Right ventricle myocardium superior (tissue), 1 donor: ENCODE measurements around the gene C19orf81. TPM values are rescaled to one million over a fixed set of nuclear protein-coding genes. Genes with fewer than 3 reads are reported as not detected.

Source experiments
- ATAC-seq: fragments of 200-7000 bp; cut with Tn5 transposase; one replicate; pipeline ENCODE4 v1.9.1; 2020; ENCODE audit warnings: mild to moderate bottlenecking; ENCODE audit not compliant: poor library complexity
- DNase-seq: peaks from one replicate; pipeline ENCODE4 v3.0.0-alpha.2; 2020
- intact Hi-C: fragments of 100-400 bp; cut with DNase I; formaldehyde crosslinking; loops from one replicate; pipeline ENCODE4 v1.11.2; 2022
- total RNA-seq: library from RNA; stranded (reverse); fragmentation: NEBNext Ultra II Directional; extraction: Animal tissue kit (Norgen Biotek cat#: 25700); gene quantifications from one replicate; pipeline ENCODE4 v1.2.1, GENCODE V29; 2021
- donor health status: DM: no; HTN: yes; CAD: no; lungs with severe emphysema.

Gene C19orf81
- total RNA-seq, 1 donor from 2014 or later: 2.5 TPM

- DNase-seq: no peak
- intact Hi-C loops: no loop called here
Observed at GRCh38 chr19:50697414-50698124, 48.3 kb downstream of the C19orf81 start.

GRCh38 chr19:50701367-50701985, 52.2 kb downstream of the C19orf81 start:
- ATAC-seq (no peak), DNase-seq (no peak)
- intact Hi-C loops: no loop called here

More at GRCh38 chr19:50697414-50698124, 48.3 kb downstream of the C19orf81 start:
- no peak for ATAC-seq

DNA sequence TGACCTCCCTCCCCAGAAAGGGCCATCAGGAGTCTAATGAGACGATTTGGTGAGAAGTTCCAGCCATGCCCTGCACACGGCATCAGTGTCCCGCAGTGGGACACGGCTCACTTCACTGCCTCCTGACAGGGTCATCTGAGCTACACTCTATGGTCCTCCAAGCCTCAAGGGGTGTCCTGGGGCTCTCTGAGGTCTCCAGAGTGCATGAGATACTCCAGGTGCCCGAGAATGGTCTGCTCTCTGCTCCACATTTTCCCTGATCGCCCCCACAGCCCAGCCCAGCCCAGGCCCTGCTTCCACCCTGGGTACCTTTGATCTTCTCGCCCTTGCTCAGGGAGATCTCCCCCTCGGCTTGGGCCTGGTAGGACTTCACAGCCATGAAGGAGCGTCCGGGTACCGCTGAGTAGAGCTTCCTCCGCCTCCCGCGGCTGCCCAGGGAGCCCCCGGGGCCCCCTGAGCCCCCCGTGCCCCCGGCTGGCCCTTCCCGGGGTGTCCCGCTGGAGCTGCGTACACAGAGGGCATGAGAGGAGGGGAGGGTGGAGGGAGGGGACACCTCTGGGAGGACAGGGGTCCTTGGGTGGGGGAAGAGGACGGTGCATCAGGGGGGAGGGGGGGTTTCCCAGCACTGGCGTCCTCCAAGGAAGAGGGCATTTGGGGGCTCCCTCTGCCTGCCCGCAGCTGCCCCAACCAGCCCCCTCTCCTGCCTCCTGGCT, 53.1 kb downstream of the C19orf81 start:
- intact Hi-C loops: no loop called here
- no peak for ATAC-seq
- no peak for DNase-seq

GRCh38 chr19:50702871-50703829, 53.9 kb downstream of the C19orf81 start:
- intact Hi-C loops: no loop called here
- DNase-seq (no peak), ATAC-seq (no peak)

DNA sequence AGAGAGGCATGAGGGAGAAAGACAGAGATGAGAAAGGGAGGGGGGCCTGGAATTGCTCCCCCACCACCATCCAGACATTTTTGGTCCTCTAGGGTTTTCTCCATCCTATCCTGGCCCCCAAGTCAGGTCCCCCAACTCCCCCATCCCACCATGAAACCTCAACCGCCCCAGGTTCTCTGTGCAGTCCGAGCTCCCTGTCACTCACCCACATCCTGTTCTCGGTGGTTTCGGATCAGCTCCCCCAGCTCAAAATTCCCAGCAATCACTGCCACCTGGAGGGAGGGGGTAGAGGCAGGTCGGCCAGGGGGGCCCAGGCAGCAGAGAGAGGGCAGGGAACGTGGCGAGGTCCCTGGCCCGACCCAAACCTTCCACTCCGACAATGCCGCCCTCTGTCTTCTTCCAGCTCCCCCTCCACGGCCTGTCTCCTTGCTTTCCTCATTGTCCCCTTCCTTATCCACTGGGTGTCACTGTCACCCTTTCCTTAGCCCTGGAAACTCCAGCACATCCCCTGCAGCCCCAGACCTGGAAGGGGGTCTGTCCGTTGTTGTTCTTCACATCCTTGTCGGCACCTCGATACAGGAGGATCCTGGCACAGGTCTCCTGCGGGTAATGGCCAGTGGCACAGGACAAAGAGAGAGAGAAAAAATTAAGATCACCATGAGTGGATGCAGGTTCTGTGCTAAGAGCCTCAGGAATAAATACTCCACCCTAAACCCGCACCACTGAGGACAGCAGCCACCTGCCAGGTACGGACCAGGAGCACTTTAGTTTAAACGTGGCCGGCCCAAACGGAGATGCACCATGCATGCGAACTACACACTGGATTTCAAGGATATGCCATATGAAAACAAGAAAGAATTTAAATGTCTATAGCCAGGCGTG, 54.9 kb downstream of the C19orf81 start:
- intact Hi-C loops: no loop called here
- no peak for DNase-seq
- ATAC-seq: no peak

- intact Hi-C loops: no loop called here
- no peak for ATAC-seq
- no peak for DNase-seq
Observed at GRCh38 chr19:50705422-50706019, 56.3 kb downstream of the C19orf81 start.

DNA sequence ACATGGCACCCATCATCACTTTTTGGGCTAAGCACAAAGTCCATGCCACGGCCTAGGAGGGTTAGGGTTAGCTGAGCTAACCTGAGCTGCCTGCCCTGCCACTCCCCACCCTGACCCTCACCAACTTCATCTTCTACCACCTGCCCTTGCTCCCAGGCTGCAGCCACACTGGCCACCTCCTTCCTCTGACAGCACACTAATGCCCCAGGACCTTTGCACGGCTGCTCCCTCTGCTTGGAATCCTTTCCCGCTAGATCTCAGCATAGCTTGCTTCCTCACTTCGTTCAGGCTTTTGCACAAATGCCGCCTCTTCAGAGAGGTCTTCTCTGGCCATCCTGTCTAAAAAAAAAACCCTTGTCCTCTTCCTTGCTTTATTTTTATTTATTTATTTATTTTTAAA, 57.1 kb downstream of the C19orf81 start:
- no peak for DNase-seq
- ATAC-seq: no peak
- intact Hi-C loops: no loop called here

DNA sequence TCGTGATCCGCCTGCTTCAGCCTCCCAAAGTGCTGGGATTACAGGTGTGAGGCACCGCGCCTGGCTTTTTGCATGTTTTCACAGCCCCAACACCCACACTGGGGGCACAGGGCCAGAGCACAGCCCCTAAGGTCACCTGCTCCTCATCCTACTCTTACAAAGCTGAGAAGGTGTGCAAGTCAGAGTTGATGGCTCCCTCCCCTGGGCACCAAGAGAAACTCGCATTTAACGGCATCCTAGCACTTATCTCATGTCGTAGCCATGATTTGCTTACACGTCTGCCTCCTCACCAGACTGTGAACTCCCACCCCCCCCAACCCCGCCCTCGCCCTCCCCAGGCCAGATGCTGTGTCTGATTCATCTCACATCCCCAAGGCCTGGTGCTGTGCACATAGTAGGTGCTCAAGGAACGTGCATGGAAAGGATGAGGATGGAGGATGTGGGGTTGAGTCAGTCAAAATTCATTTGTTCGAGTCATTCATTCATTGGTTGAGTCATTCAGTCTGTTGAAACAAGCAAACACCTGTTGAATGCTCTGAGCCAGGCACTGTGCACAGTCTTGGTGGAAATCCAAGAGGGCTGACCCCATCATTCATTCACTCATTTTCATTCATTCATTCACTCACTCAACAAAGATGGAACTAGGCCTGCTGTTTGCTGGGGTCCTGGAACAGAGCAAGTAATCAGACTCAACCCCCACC, 59.1 kb downstream of the C19orf81 start:
- DNase-seq (no peak), ATAC-seq (no peak)

More for the DNA sequence above, 59.1 kb downstream of the C19orf81 start:
- intact Hi-C loops: no loop called here

Other genes starting within 250 kb of the C19orf81 start
- gene SPIB, start 230.5 kb upstream of the C19orf81 start, total RNA-seq: not detected
- gene MYBPC2, start 216.6 kb upstream of the C19orf81 start, total RNA-seq: not detected
- 68.7 TPM for gene EMC10, start 172.9 kb upstream of the C19orf81 start, total RNA-seq
- 2.0 TPM for gene GARIN5A, start 172.6 kb upstream of the C19orf81 start, total RNA-seq
- 39.8 TPM for gene JOSD2, start 138.3 kb upstream of the C19orf81 start, total RNA-seq
- not detected for gene ASPDH, start 135.5 kb upstream of the C19orf81 start, total RNA-seq
- 1.0 TPM for gene LRRC4B, start 81.0 kb upstream of the C19orf81 start, total RNA-seq
- gene SYT3, start 9.6 kb upstream of the C19orf81 start, total RNA-seq: 0.11 TPM
- 0.40 TPM for gene SHANK1, start 70.4 kb downstream of the C19orf81 start, total RNA-seq
- gene CLEC11A, start 73.9 kb downstream of the C19orf81 start, total RNA-seq: 3.0 TPM
- gene GPR32, start 121.0 kb downstream of the C19orf81 start, total RNA-seq: not detected
- gene ACP4, start 141.0 kb downstream of the C19orf81 start, total RNA-seq: not detected
- gene KLK1, start 174.3 kb downstream of the C19orf81 start, total RNA-seq: not detected
- gene KLK15, start 184.1 kb downstream of the C19orf81 start, total RNA-seq: not detected
- gene KLK3, start 205.5 kb downstream of the C19orf81 start, total RNA-seq: not detected
- gene KLK2, start 224.0 kb downstream of the C19orf81 start, total RNA-seq: not detected